Heart left ventricle (tissue), 13 donors: ENCODE measurements around the gene ZNF688.

ENCODE experiments used
- CTCF ChIP-seq, 12 donors: fragments of 200-600 bp; sonication (generic) in 4 of 12; IDR thresholded peaks; one replicate each; pipeline versions ENCODE4 v1.5.0 to v1.8.0; 2018 to 2022; ENCODE audit warnings: antibody characterized with exemption in 12 of 12, mild to moderate bottlenecking in 5 of 12
- POLR2A ChIP-seq, 2 donors: fragments of 450-650 bp; IDR thresholded peaks; one replicate each; pipeline ENCODE4 v1.6.1; 2017; ENCODE audit warnings: antibody characterized with exemption in 2 of 2, mild to moderate bottlenecking in 2 of 2, moderate library complexity in 2 of 2
- donor health status: ischemic (EF 13 %, LVEDD 7.1; RV severe dilation, severe dysfunction).
- donor health status: DM: no; HTN: yes; CAD: no.
- donor health status: DM: no; HTN: no; CAD: no.
- donor health status: ischemic (EF 25% LVEDD 6.9; RV normal size, moderate dysfunction).
- donor health status: ischemic (EF 25% LVEDD 5.7; RV mildly dilated, moderate dysfunction).
- donor health status: ischemic (EF 35%, LVEDD 5.7; RV mildly dilated, moderate dysfunction).
- donor health status: nonischemic (EF 11% LVEDD 7.7; RV severe dilation, severe dysfunction).
- donor health status: DM: yes; HTN: yes; CAD: no.
- donor health status: PGD.
- donor health status: ischemic (EF 29% LVEDD 5.4; RV normal size, mild dysfunction).
- donor health status: nonischemic (EF 23%, LVEDD 6.1; RV moderate dilation, normal function).

DNA sequence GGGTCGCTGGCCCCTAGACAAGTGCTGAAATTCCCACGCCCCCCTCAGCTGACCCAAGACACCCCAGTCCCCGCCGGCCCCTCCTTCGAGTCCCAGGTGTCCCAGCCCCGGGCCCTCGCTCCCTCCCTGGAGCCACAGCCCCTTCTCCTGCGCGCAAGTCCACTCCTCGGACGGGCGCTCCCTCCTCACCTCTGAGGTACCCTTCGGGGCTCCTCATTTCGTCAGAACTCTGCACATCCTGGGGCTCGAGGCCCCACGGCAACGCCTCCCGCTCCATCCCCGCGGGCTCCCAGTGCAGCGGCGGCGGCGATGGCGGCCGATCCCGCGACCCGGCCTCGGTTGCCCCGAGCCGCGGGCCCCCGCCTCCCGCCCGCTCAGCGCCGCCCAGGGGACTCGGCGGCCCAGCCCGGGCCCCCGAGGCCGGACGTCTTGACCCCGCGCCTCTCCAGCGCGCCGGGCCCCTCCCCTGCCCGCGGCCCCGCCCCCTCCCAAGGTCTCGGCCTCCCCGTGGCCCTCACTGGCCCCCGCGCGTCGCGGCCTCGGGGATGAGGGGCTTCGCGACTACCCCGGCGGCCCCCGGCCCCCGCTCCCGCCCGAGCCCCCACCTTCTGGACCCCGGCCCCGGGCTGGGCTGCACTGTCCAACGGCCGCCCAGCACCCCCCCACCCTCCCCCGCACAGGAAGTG, 45.2 kb downstream of the ZNF688 start, which contains the start of gene ZNF768:
- TF ChIP-seq CTCF (IDR thresholded peaks at IDR 0.05) = no peak
- TF ChIP-seq POLR2A (IDR thresholded peaks at IDR 0.05) = peak in 1 of 2 donors; percentile 30
